SKM-1 treated with dmso at 0.1 percent for 144 hours (cell line): ENCODE measurements around the gene PTPRR.

Experiments used
- DNase-seq: peaks from one replicate; lab custom pipeline; 2025; ENCODE audit not compliant: unreplicated experiment; lab: John Stamatoyannopoulos, UW

Gene PTPRR

GRCh38 chr12:70609739-70610491 is 310.6 kb downstream of the PTPRR start:
- no peak for DNase-seq

DNA sequence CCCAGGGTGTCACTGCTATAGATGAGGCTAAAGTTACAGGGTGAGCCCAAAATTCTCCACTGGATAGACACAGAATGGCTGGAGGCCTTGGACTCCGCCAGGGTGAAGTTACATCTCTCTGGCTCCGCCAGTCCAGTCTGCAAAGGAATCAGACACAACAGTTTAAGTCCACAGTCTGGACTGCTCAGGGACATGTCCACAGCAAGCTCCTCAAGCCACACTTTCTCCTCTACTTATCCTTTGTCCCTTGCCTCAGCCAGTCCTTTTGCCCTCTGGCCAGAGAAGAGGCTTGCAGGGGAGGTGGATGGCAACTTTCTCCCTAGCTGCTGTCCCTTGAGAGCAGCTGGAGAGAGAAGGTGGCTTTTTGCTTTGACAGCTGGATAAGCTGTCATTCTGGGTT is 311.3 kb downstream of the PTPRR start:
- no peak for DNase-seq

GRCh38 chr12:70608184-70608583 is 312.4 kb downstream of the PTPRR start:
- DNase-seq, result no peak

DNA sequence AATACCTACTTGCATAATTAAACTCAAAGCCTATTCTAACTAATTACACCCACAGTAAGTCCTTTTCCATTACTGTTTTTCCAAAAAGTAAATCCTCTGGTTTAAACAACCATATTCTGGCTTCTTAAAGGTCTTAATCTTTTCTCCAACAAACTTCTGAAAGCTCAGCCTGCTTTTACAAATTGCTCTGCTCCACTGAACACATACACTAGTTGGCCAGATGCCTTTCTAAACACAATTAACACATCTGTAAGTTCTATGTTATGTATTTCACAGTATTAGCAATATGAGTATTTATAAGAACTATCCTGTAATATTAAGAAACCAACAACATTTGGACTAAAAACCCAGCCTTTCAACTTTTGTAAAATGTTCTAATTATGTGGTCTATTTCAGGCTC is 313.4 kb downstream of the PTPRR start:
- DNase-seq, result no peak

- DNase-seq, result no peak
Measured at GRCh38 chr12:70605976-70606375, 314.6 kb downstream of the PTPRR start.

- no peak for DNase-seq
Measured at GRCh38 chr12:70604662-70605061, 315.9 kb downstream of the PTPRR start.

DNA sequence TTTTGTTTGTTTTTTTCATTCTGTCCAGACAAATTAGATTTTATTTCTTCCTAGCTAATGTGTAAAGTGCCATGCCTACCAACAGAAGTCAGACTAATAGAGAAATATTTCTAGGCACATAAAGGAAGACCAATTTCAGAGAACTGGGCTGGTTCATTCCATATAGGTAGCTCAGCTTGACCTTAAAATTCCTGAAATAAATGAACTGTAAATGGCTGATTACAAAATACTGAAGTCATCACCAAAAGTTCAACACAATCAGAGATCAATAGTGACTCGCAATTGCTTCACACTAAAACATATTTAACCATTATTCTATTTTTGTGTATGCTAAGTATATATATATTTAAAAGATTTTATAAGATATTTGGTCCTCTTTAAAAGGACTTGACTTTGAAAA is 317.5 kb downstream of the PTPRR start:
- no peak for DNase-seq

GRCh38 chr12:70598467-70599193 is 321.9 kb downstream of the PTPRR start:
- DNase-seq, result no peak

- DNase-seq, result no peak
Measured at GRCh38 chr12:70592664-70593063, 327.9 kb downstream of the PTPRR start.

DNA sequence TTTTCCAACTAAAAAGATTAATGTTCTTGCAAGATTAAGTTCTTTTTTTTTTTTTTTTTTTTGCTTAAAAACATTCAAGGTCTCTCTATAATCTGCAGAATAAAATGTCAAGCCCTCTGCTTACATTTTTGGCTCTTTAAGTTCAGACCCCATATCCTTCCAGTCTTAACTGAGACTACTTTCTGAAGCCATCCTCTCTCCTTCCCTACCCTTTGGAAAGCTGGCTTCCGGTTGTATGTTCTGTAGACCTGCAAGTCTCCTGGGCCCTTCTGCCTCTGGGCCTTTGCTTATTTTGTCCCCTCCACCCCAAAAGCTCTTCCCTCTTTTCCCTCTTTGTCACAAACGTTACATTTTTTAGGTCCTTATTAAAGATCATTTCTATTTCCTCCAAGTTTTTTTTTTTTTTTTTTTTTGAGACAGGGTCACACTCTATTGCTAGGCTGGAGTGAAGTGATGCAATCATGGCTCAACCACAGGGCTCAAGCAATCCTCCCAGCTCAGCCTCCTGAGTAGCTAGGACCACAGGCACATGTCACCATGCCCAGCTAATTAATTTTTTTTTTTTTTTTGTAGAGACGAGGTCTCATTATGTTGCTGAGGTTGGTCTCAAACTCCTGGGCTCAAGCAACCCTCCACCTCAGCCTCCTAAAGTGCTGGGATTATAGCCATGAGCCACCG is 329.9 kb downstream of the PTPRR start:
- DNase-seq, result no peak

DNA sequence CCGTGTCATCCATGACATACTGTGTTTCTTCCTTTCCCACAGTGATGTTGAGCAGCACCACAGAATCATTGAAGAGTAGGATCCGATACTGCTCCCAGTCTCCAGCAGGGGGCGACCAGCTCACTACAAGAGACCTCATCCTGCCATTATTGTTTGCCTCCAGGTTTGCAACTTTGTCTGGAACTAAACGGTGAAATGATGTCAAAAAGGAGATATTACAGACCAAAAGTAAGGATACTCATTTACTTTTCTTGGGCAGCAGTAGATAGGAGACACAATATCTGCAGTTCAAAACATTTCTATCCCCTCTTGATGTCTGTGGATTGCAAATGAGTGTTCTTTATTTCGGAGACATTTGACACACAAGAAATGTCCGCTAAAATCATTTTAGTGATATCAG is 330.5 kb downstream of the PTPRR start:
- peak; percentile 23 for DNase-seq
